ENCODE measurements around the gene MPP3. TPM values are rescaled to one million over a fixed set of nuclear protein-coding genes. Genes with fewer than 3 reads are reported as not detected.
"Not testable (repeated sequence)": the region's sequence is repeated elsewhere in the genome, so short reads cannot be mapped to it uniquely, and the experiment has no call there.

Gene MPP3
- total RNA-seq, 1 experiment from 2014 or later: 19.5 TPM

DNA sequence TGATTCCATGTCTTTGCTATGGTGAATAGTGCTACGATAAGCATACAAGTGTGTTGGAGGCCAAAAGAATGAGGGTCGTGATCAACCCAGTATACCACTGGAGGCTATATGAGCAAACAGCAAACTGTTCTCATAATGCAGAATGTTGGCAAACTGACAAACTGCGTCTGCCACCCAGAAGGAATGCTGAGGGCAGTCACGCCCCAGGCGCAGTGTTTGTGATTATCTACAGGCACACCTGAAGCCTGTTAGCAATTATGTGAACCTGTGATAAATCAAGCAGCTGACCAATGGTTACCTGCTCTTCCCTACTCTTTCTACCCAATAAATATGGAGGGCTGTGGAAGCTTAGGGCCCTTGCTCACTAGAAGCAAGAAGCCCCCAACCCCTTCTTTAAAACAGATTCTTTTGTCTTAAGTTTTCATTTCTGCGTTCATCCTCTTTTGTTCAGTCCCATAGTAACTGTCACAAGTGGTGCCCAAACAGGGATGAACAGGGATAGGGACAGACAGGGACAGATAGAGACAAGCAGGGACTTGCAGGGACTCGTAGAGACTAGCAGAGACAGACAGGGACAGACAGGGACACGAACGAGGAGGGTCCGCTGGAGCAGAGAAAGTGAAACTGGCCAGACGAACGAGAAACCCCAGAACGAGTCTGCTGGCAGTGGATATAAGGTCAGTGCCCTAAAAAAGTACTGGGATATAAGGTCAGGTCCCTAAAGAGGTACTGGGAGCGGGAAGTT is 39.2 kb upstream of the MPP3 start:
- no TSS peak for BruUV-seq (replicated peaks)
- Histone ChIP-seq H3K27ac (ENCODE audit: low read depth, low read length) (no peak overlapping the region), H3K79me2 (ENCODE audit: insufficient read depth, low read length) (no peaks in the 10 kb centered on the region), H3K9ac (ENCODE audit: low read length) (no peak overlapping the region), H2AFZ (ENCODE audit: low read depth, low read length, poor library complexity, severe bottlenecking) (no peak overlapping the region), H3K4me3 (replicated peaks in 1 of 2; ENCODE audit: low read depth in 1 of 2, low read length in 2 of 2) (no peak overlapping the region), H3K4me2 (ENCODE audit: low read length) (no peak overlapping the region), H3K36me3 (ENCODE audit: control insufficient read depth in 1 of 2, insufficient read depth in 2 of 2, low read length in 2 of 2) (no peaks in the 10 kb centered on the region), H4K20me1 (ENCODE audit: insufficient read depth) (no peaks in the 10 kb centered on the region), H3K27me3 (ENCODE audit: insufficient read depth, low read length) (no peaks in the 10 kb centered on the region), H3K4me1 (ENCODE audit: control insufficient read depth in 1 of 2, insufficient read depth in 2 of 2, low read length in 2 of 2) (no peaks in the 10 kb centered on the region), H3K9me3 (ENCODE audit: control insufficient read depth in 1 of 2, insufficient read depth in 1 of 2, low read depth in 1 of 2, low read length in 2 of 2) (no peaks in the 10 kb centered on the region), H3K9me2 (ENCODE audit: insufficient read depth) (no peaks in the 10 kb centered on the region)
- no peak for DNase-seq (ENCODE audit: low read depth, low spot score)
- ChIA-PET RAD21 (ENCODE audit: low non-redundant PET in 1 of 2, low total read pairs in 2 of 2, uncharacterized antibody in 2 of 2, unreplicated experiment in 2 of 2) (no interaction called here), CTCF (no interaction called here), POLR2A (no interaction called here)
- intact Hi-C loops (cut with micrococcal nuclease): no loop called here
- TF ChIP-seq SIN3A (IDR thresholded peaks at IDR 0.05; ENCODE audit: low read depth) (no peak), FOSL1 (IDR thresholded peaks at IDR 0.05; ENCODE audit: low read depth) (no peak), POLR2AphosphoS5 (IDR thresholded peaks at IDR 0.05; ENCODE audit: low read depth, low read length) (no peak), ZNF274 (IDR thresholded peaks at IDR 0.05; ENCODE audit: low read depth, low read length) (no peak)
- TF ChIP-seq, protein P1, sequence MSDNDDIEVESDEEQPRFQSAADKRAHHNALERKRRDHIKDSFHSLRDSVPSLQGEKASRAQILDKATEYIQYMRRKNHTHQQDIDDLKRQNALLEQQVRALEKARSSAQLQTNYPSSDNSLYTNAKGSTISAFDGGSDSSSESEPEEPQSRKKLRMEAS (IDR thresholded peaks at IDR 0.05): no peak
- ATAC-seq: no peak

DNA sequence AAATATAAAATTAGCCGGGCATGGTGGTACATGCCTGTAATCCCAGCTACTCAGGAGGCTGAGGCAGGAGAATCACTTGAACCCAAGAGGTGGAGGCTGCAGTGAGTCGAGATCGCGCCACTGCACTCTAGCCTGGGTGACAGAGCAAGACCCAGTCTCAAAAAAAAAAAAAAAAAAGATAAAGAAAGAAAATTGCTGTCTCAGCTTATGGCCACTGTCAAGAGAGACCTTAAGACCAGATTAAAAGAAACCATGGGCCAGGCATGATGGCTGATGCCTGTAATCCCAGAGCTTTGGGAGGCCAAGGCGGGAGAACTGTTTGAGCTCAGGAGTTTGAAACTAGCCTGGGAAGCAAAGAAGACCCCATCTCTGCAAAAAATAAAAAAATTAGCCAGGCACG is 36.1 kb upstream of the MPP3 start:
- ATAC-seq: not testable (repeated sequence)

More for the DNA sequence above, 36.1 kb upstream of the MPP3 start:
- H3K79me2 ChIP-seq (ENCODE audit: insufficient read depth, low read length); intact Hi-C loops (cut with micrococcal nuclease); H3K27ac ChIP-seq (ENCODE audit: low read depth, low read length); BruUV-seq (replicated peaks); POLR2A ChIA-PET; H3K4me3 ChIP-seq (replicated peaks in 1 of 2; ENCODE audit: low read depth in 1 of 2, low read length in 2 of 2); DNase-seq (ENCODE audit: low read depth, low spot score); H3K4me1 ChIP-seq (ENCODE audit: control insufficient read depth in 1 of 2, insufficient read depth in 2 of 2, low read length in 2 of 2); H4K20me1 ChIP-seq (ENCODE audit: insufficient read depth); RAD21 ChIA-PET (ENCODE audit: low non-redundant PET in 1 of 2, low total read pairs in 2 of 2, uncharacterized antibody in 2 of 2, unreplicated experiment in 2 of 2); H3K9ac ChIP-seq (ENCODE audit: low read length); H3K27me3 ChIP-seq (ENCODE audit: insufficient read depth, low read length); H3K9me3 ChIP-seq (ENCODE audit: control insufficient read depth in 1 of 2, insufficient read depth in 1 of 2, low read depth in 1 of 2, low read length in 2 of 2); H3K4me2 ChIP-seq (ENCODE audit: low read length); H3K9me2 ChIP-seq (ENCODE audit: insufficient read depth); H2AFZ ChIP-seq (ENCODE audit: low read depth, low read length, poor library complexity, severe bottlenecking); H3K36me3 ChIP-seq (ENCODE audit: control insufficient read depth in 1 of 2, insufficient read depth in 2 of 2, low read length in 2 of 2): not testable (repeated sequence)
- CTCF ChIA-PET: interaction anchor here (1.3 kb wide), 1 partner anchor 9 kb away, joined by 3 read pairs; no protein-coding TSS in a partner anchor
